SK-N-SH (cell line): ENCODE measurements around the gene TBCD.

Experiments
- CTCF ChIP-seq: fragments of 200-600 bp; sonication (generic); IDR thresholded peaks from 2 replicates; pipeline ENCODE4 v1.6.1; 2017; ENCODE audit warnings: antibody characterized with exemption, mild to moderate bottlenecking, moderate library complexity
- POLR2AphosphoS5 ChIP-seq: IDR thresholded peaks from 2 replicates; pipeline ENCODE4 v1.6.1; 2012; ENCODE audit warnings: low read depth, low read length
- RAD21 ChIP-seq: IDR thresholded peaks from 2 replicates; pipeline ENCODE4 v1.6.1; 2012; ENCODE audit warnings: mild to moderate bottlenecking, low read length
- RCOR1 ChIP-seq: fragments of 150-350 bp; IDR thresholded peaks from 2 replicates; pipeline ENCODE4 v1.6.1; 2017; ENCODE audit warnings: antibody characterized with exemption, low read length
- RFX5 ChIP-seq: IDR thresholded peaks from 2 replicates; pipeline ENCODE4 v1.6.1; 2012; ENCODE audit warnings: mild to moderate bottlenecking, improper control_type of control experiment, low read length
- TAF1 ChIP-seq: IDR thresholded peaks from 2 replicates; pipeline ENCODE4 v1.6.1; 2012; ENCODE audit warnings: low read depth, mild to moderate bottlenecking, low read length, moderate library complexity, borderline replicate concordance

GRCh38 chr17:82915010-82915756 lies 163.3 kb downstream of the TBCD start:
- TF ChIP-seq CTCF (peak; percentile 43), RFX5 (no peak), TAF1 (no peak), RCOR1 (no peak), POLR2AphosphoS5 (no peak), RAD21 (no peak)
